ENCODE results near the gene TSPAN16. TPM values are rescaled to one million over a fixed set of nuclear protein-coding genes. Genes with fewer than 3 reads are reported as not detected.
A peak's percentile ranks its signal among the peaks of the same experiment; 100 is the strongest.

TSPAN16 gene
- total and polyA plus RNA-seq, 2 of the 13 experiments (the other 11 are each of a cell fraction or from before 2014, with no cell fraction given), result not detected

- TF ChIP-seq ZFP90 (CRISPR knock-in tag; IDR thresholded peaks at IDR 0.05; ENCODE audit: borderline replicate concordance), result no peak
- no peak for TF ChIP-seq BORCS8-MEF2B (CRISPR knock-in tag; IDR thresholded peaks at IDR 0.05)
- TF ChIP-seq TAF1 (CRISPR knock-in tag; IDR thresholded peaks at IDR 0.05), result no peak
- no peak for TF ChIP-seq ZNF841 (CRISPR knock-in tag; IDR thresholded peaks at IDR 0.05; ENCODE audit: borderline replicate concordance)
- TF ChIP-seq ZNF335 (CRISPR knock-in tag; IDR thresholded peaks at IDR 0.05), result no peak
- TF ChIP-seq ZNF225 (CRISPR knock-in tag; IDR thresholded peaks at IDR 0.05), result no peak
- TF ChIP-seq ZBTB21 (CRISPR knock-in tag; IDR thresholded peaks at IDR 0.05), result peak; percentile 39; the same call in 1 of the 2 replicates
- TF ChIP-seq, protein P1, sequence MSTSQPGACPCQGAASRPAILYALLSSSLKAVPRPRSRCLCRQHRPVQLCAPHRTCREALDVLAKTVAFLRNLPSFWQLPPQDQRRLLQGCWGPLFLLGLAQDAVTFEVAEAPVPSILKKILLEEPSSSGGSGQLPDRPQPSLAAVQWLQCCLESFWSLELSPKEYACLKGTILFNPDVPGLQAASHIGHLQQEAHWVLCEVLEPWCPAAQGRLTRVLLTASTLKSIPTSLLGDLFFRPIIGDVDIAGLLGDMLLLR (CRISPR knock-in tag; IDR thresholded peaks at IDR 0.05), result no peak
- TF ChIP-seq, protein P2, sequence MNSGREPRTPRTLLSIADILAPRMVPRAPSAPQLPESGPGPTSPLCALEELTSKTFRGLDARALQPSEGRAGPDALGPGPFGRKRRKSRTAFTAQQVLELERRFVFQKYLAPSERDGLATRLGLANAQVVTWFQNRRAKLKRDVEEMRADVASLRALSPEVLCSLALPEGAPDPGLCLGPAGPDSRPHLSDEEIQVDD (CRISPR knock-in tag; IDR thresholded peaks at IDR 0.05; ENCODE audit: borderline replicate concordance), result no peak
- no peak for TF ChIP-seq ZBTB38 (CRISPR knock-in tag; IDR thresholded peaks at IDR 0.05)
- 0 out of 2 replicates have a peak, but pooled peaks have one; percentile 24 for TF ChIP-seq SALL1 (CRISPR knock-in tag; IDR thresholded peaks at IDR 0.05)
- TF ChIP-seq ZNF292 (CRISPR knock-in tag; IDR thresholded peaks at IDR 0.05; ENCODE audit: borderline replicate concordance, low read depth), result no peak
- TF ChIP-seq ZNF614 (CRISPR knock-in tag; IDR thresholded peaks at IDR 0.05; ENCODE audit: borderline replicate concordance), result no peak
- TF ChIP-seq NFIC (IDR thresholded peaks at IDR 0.05; ENCODE audit: low read length), result 0 out of 2 replicates have a peak, but pooled peaks have one; percentile 14
- TF ChIP-seq ZNF704 (CRISPR knock-in tag; IDR thresholded peaks at IDR 0.05; ENCODE audit: borderline replicate concordance), result no peak
- no peak for TF ChIP-seq RBAK (CRISPR knock-in tag; IDR thresholded peaks at IDR 0.05)
- peak; percentile 59; the same call in 1 of the 2 replicates for TF ChIP-seq MED1 (CRISPR knock-in tag; IDR thresholded peaks at IDR 0.05)
- TF ChIP-seq DRAP1 (CRISPR knock-in tag; IDR thresholded peaks at IDR 0.05), result peak; percentile 22; the same call in 1 of the 2 replicates
- TF ChIP-seq HOXD1 (CRISPR knock-in tag; IDR thresholded peaks at IDR 0.05), result no peak
- TF ChIP-seq, protein P3, sequence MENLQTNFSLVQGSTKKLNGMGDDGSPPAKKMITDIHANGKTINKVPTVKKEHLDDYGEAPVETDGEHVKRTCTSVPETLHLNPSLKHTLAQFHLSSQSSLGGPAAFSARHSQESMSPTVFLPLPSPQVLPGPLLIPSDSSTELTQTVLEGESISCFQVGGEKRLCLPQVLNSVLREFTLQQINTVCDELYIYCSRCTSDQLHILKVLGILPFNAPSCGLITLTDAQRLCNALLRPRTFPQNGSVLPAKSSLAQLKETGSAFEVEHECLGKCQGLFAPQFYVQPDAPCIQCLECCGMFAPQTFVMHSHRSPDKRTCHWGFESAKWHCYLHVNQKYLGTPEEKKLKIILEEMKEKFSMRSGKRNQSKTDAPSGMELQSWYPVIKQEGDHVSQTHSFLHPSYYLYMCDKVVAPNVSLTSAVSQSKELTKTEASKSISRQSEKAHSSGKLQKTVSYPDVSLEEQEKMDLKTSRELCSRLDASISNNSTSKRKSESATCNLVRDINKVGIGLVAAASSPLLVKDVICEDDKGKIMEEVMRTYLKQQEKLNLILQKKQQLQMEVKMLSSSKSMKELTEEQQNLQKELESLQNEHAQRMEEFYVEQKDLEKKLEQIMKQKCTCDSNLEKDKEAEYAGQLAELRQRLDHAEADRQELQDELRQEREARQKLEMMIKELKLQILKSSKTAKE (CRISPR knock-in tag; IDR thresholded peaks at IDR 0.05; ENCODE audit: borderline replicate concordance), result peak; percentile 40; the same call in 1 of the 2 replicates
- TF ChIP-seq ZNF329 (CRISPR knock-in tag; IDR thresholded peaks at IDR 0.05; ENCODE audit: low read depth), result no peak
- TF ChIP-seq SPEN (CRISPR knock-in tag; IDR thresholded peaks at IDR 0.05; ENCODE audit: low read depth), result 0 out of 2 replicates have a peak, but pooled peaks have one; percentile 53
- no peak for TF ChIP-seq MYC (CRISPR knock-in tag; IDR thresholded peaks at IDR 0.05; ENCODE audit: borderline replicate concordance)
- peak; percentile 56 for TF ChIP-seq FOXP4 (CRISPR knock-in tag; IDR thresholded peaks at IDR 0.05)
Observed at GRCh38 chr19:11268783-11269267, 27.1 kb upstream of the TSPAN16 start (continued).
